Neutrophil (primary cell): ENCODE measurements around the gene RBM27.
"Not testable (repeated sequence)": the region's sequence is repeated elsewhere in the genome, so short reads cannot be mapped to it uniquely, and the experiment has no call there.

Experiments
- H3K27ac ChIP-seq: fragments of 200-600 bp; sonication (generic); 2 replicates; pipeline ENCODE4 v1.5.1; 2016; ENCODE audit warnings: mild to moderate bottlenecking, moderate library complexity
- H3K27me3 ChIP-seq: fragments of 200-600 bp; sonication (generic); 2 replicates; pipeline ENCODE4 v1.6.0; 2016; ENCODE audit warnings: mild to moderate bottlenecking
- H3K36me3 ChIP-seq: fragments of 200-600 bp; sonication (generic); 2 replicates; pipeline ENCODE4 v1.5.1; 2017
- H3K4me1 ChIP-seq, 2 experiments: fragments of 200-600 bp in 1 of 2; sonication (generic) in 1 of 2; 1 replicate in 1 of 2; 2 replicates in 1 of 2; pipeline versions ENCODE4 v1.5.1 to v1.6.1; 2013 to 2016; ENCODE audit warnings: low read depth in 1 of 2, low read length in 1 of 2, mild to moderate bottlenecking in 1 of 2, moderate library complexity in 1 of 2; ENCODE audit not compliant: control insufficient read depth in 1 of 2, insufficient read depth in 1 of 2
- H3K4me3 ChIP-seq, 2 experiments: fragments of 200-600 bp in 1 of 2; sonication (generic) in 1 of 2; 1 replicate in 1 of 2; 2 replicates in 1 of 2; pipeline ENCODE4 v1.5.1; 2013 to 2016; ENCODE audit warnings: low read depth in 1 of 2, low read length in 1 of 2, mild to moderate bottlenecking in 1 of 2, moderate library complexity in 1 of 2
- H3K9me3 ChIP-seq: fragments of 200-600 bp; sonication (generic); 2 replicates; pipeline ENCODE4 v1.5.1; 2016
- TF ChIP-seq, protein P1 (sequence below): fragments of 200-600 bp; sonication (generic); IDR thresholded peaks from 2 replicates; pipeline ENCODE4 v1.5.1; 2016; ENCODE audit warnings: antibody characterized with exemption

The RBM27 gene

GRCh38 chr5:146203872-146204192 is 427 bp downstream of the RBM27 start:
- Histone ChIP-seq H3K27ac (peak overlapping the region; percentile 77), H3K9me3 (no peaks in the 10 kb centered on the region), H3K36me3 (no peaks in the 10 kb centered on the region), H3K4me1 (peaks cover 23 to 28% of the 10 kb centered on the region in 2 experiments), H3K4me3 (peak overlapping the region; percentile 81 to 88), H3K27me3 (no peaks in the 10 kb centered on the region)
- TF ChIP-seq, protein P1, sequence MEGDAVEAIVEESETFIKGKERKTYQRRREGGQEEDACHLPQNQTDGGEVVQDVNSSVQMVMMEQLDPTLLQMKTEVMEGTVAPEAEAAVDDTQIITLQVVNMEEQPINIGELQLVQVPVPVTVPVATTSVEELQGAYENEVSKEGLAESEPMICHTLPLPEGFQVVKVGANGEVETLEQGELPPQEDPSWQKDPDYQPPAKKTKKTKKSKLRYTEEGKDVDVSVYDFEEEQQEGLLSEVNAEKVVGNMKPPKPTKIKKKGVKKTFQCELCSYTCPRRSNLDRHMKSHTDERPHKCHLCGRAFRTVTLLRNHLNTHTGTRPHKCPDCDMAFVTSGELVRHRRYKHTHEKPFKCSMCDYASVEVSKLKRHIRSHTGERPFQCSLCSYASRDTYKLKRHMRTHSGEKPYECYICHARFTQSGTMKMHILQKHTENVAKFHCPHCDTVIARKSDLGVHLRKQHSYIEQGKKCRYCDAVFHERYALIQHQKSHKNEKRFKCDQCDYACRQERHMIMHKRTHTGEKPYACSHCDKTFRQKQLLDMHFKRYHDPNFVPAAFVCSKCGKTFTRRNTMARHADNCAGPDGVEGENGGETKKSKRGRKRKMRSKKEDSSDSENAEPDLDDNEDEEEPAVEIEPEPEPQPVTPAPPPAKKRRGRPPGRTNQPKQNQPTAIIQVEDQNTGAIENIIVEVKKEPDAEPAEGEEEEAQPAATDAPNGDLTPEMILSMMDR: no peak

GRCh38 chr5:146205499-146206202 is 2.2 kb downstream of the RBM27 start:
- no peaks in the 10 kb centered on the region for H3K36me3 ChIP-seq
- H3K27ac ChIP-seq: no peak overlapping the region
- H3K9me3 ChIP-seq: no peaks in the 10 kb centered on the region
- H3K4me1 ChIP-seq: peaks cover 23 to 28% of the 10 kb centered on the region in 2 experiments
- H3K27me3 ChIP-seq: no peaks in the 10 kb centered on the region
- TF ChIP-seq, protein P1: no peak
- no peak overlapping the region for H3K4me3 ChIP-seq

- Histone ChIP-seq H3K36me3 (no peaks in the 10 kb centered on the region), H3K4me1 (peaks cover 23 to 28% of the 10 kb centered on the region in 2 experiments), H3K27ac (no peak overlapping the region), H3K4me3 (no peak overlapping the region), H3K9me3 (no peaks in the 10 kb centered on the region), H3K27me3 (no peaks in the 10 kb centered on the region)
- TF ChIP-seq, protein P1: no peak
Observed at GRCh38 chr5:146206257-146206656, 2.9 kb downstream of the RBM27 start.

- H3K4me3 ChIP-seq: no peak overlapping the region
- H3K36me3 ChIP-seq: no peaks in the 10 kb centered on the region
- TF ChIP-seq, protein P1: no peak
- peaks cover 14 to 24% of the 10 kb centered on the region in 2 experiments for H3K4me1 ChIP-seq
- H3K9me3 ChIP-seq: no peaks in the 10 kb centered on the region
- H3K27me3 ChIP-seq: no peaks in the 10 kb centered on the region
- no peak overlapping the region for H3K27ac ChIP-seq
Observed at GRCh38 chr5:146208916-146209522, 5.6 kb downstream of the RBM27 start.

- no peaks in the 10 kb centered on the region for H3K27me3 ChIP-seq
- TF ChIP-seq, protein P1: no peak
- no peak overlapping the region for H3K27ac ChIP-seq
- peaks cover 7 to 18% of the 10 kb centered on the region in 2 experiments for H3K4me1 ChIP-seq
- H3K9me3 ChIP-seq: no peaks in the 10 kb centered on the region
- no peak overlapping the region for H3K4me3 ChIP-seq
- no peaks in the 10 kb centered on the region for H3K36me3 ChIP-seq
Observed at GRCh38 chr5:146209714-146210113, 6.3 kb downstream of the RBM27 start.

GRCh38 chr5:146210810-146211209 is 7.4 kb downstream of the RBM27 start:
- H3K27ac ChIP-seq, H3K4me3 ChIP-seq, H3K9me3 ChIP-seq, H3K4me1 ChIP-seq, H3K27me3 ChIP-seq, H3K36me3 ChIP-seq: not testable (repeated sequence)
